Progenitor cell of endocrine pancreas (in vitro differentiated cells): ENCODE data around the gene EOMES. TPM values are rescaled to one million over a fixed set of nuclear protein-coding genes. Genes with fewer than 3 reads are reported as not detected.

Experiments
- DNase-seq: peaks from one replicate; pipeline ENCODE4 v3.0.0; 2021; ENCODE audit warnings: low spot score; ENCODE audit not compliant: unreplicated experiment
- H3K27ac Mint-ChIP-seq: 2 replicates; pipeline ENCODE4 v1.8.0; 2021; ENCODE audit warnings: mild to moderate bottlenecking, moderate library complexity, mixed read lengths
- H3K27me3 Mint-ChIP-seq: 2 replicates; pipeline ENCODE4 v1.8.0; 2021; ENCODE audit warnings: mixed read lengths
- H3K36me3 Mint-ChIP-seq: 2 replicates; pipeline ENCODE4 v1.8.0; 2022; ENCODE audit warnings: mixed read lengths; ENCODE audit not compliant: insufficient read depth
- H3K4me1 Mint-ChIP-seq: 2 replicates; pipeline ENCODE4 v1.8.0; 2021; ENCODE audit warnings: low read depth, mixed read lengths
- H3K4me3 Mint-ChIP-seq: 2 replicates; pipeline ENCODE4 v1.8.0; 2021; ENCODE audit warnings: low read depth, mild to moderate bottlenecking, moderate library complexity, mixed read lengths
- H3K9me3 Mint-ChIP-seq: 2 replicates; pipeline ENCODE4 v1.8.0; 2021; ENCODE audit warnings: low read depth, mixed read lengths
- CTCF ChIP-seq: fragments of 200-600 bp; sonication (generic); IDR thresholded peaks from one replicate; pipeline ENCODE4 v1.5.0; 2021; ENCODE audit warnings: antibody characterized with exemption, mild to moderate bottlenecking; ENCODE audit not compliant: unreplicated experiment
- total RNA-seq: library from RNA; stranded (reverse); gene quantifications from 2 replicates; pipeline ENCODE4 v1.2.1, GENCODE V29; 2021

The EOMES gene
- total RNA-seq, 1 donor from 2014 or later, result not detected

GRCh38 chr3:27671101-27671500 lies 51.0 kb downstream of the EOMES start:
- DNase-seq, result no peak
- peaks cover 10% of the 10 kb centered on the region for H3K4me1 Mint-ChIP-seq
- no peaks in the 10 kb centered on the region for H3K9me3 Mint-ChIP-seq
- H3K36me3 Mint-ChIP-seq, result no peaks in the 10 kb centered on the region
- TF ChIP-seq CTCF, result no peak
- H3K27me3 Mint-ChIP-seq, result no peaks in the 10 kb centered on the region
- H3K4me3 Mint-ChIP-seq, result no peak overlapping the region
- no peak overlapping the region for H3K27ac Mint-ChIP-seq

- Mint-ChIP-seq H3K27me3 (no peaks in the 10 kb centered on the region), H3K4me1 (peaks cover 10% of the 10 kb centered on the region), H3K4me3 (no peak overlapping the region), H3K9me3 (no peaks in the 10 kb centered on the region), H3K36me3 (no peaks in the 10 kb centered on the region), H3K27ac (no peak overlapping the region)
- no peak for DNase-seq
- no peak for TF ChIP-seq CTCF
Measured at GRCh38 chr3:27670619-27671018, 51.5 kb downstream of the EOMES start.

DNA sequence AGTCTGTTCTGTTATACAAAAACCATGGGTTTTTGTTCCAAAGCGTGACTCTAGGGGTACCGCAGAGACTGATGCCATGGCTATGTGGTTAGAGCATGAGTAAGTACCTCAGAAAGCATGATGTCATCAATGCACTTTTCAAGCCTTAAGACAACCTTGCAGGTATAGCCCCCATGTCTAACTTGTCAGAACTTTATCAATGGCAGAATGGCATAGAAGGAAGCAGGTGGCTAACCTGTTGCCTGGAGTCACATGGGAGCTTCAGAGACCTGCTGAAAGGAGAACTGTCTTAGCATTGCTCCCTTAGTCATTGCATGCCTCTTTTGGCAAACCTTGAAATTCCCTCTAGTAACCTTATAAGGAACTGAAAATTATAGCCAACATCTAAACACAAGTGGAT lies 52.5 kb downstream of the EOMES start:
- Mint-ChIP-seq H3K4me1 (peaks cover 10% of the 10 kb centered on the region), H3K36me3 (no peaks in the 10 kb centered on the region), H3K27me3 (no peaks in the 10 kb centered on the region), H3K27ac (no peak overlapping the region), H3K4me3 (no peak overlapping the region), H3K9me3 (no peaks in the 10 kb centered on the region)
- TF ChIP-seq CTCF, result no peak
- DNase-seq, result no peak

- Mint-ChIP-seq H3K9me3 (no peaks in the 10 kb centered on the region), H3K4me3 (no peak overlapping the region), H3K36me3 (no peaks in the 10 kb centered on the region), H3K27ac (no peak overlapping the region), H3K27me3 (no peaks in the 10 kb centered on the region), H3K4me1 (no peaks in the 10 kb centered on the region)
- no peak for DNase-seq
- no peak for TF ChIP-seq CTCF
Measured at GRCh38 chr3:27667751-27668150, 54.4 kb downstream of the EOMES start.

- no peak for DNase-seq
- no peak for TF ChIP-seq CTCF
- Mint-ChIP-seq H3K36me3 (no peaks in the 10 kb centered on the region), H3K27ac (no peak overlapping the region), H3K4me1 (no peaks in the 10 kb centered on the region), H3K4me3 (no peak overlapping the region), H3K9me3 (no peaks in the 10 kb centered on the region), H3K27me3 (no peaks in the 10 kb centered on the region)
Measured at GRCh38 chr3:27666708-27667107, 55.4 kb downstream of the EOMES start.
